Measurements from ENCODE around the gene DPP10.

- TF ChIP-seq CTCF (IDR thresholded peaks at IDR 0.05) (no peak), POLR2A (IDR thresholded peaks at IDR 0.05) (no peak), EP300 (IDR thresholded peaks at IDR 0.05) (no peak)
Measured at GRCh38 chr2:115654362-115654761, 1211.9 kb downstream of the DPP10 start.
